ENCODE results near the gene EPHB1. TPM values are rescaled to one million over a fixed set of nuclear protein-coding genes. Genes with fewer than 3 reads are reported as not detected.

The EPHB1 gene
- total RNA-seq, 1 experiment from 2014 or later, result 0.86 TPM

GRCh38 chr3:134883697-134884385 is 88.8 kb downstream of the EPHB1 start:
- peaks cover 25% of the 10 kb centered on the region for H3K27me3 ChIP-seq (ENCODE audit: insufficient read depth, low read length)
- TF ChIP-seq SIN3A (IDR thresholded peaks at IDR 0.05; ENCODE audit: low read depth) (no peak), TCF7L2 (IDR thresholded peaks at IDR 0.05; ENCODE audit: borderline replicate concordance, extremely low read depth, insufficient read depth, insufficient read length) (no peak), MAX (IDR thresholded peaks at IDR 0.05) (no peak), CTCF (IDR thresholded peaks at IDR 0.05 in 2 of 3, conservative IDR thresholded peaks at IDR 0.05 in 1 of 3; ENCODE audit: borderline replicate concordance in 1 of 3, insufficient read depth in 1 of 3, low read depth in 2 of 3, low read length in 2 of 3) (no peak), YY1 (IDR thresholded peaks at IDR 0.05; ENCODE audit: extremely low read depth, insufficient replicate concordance, low read depth, low read length) (no peak), ELF1 (IDR thresholded peaks at IDR 0.05; ENCODE audit: borderline replicate concordance, low read depth) (no peak), ZFX (IDR thresholded peaks at IDR 0.05) (no peak), EGR1 (IDR thresholded peaks at IDR 0.05; ENCODE audit: low read depth) (no peak), SP1 (IDR thresholded peaks at IDR 0.05; ENCODE audit: low read depth) (no peak), RAD21 (IDR thresholded peaks at IDR 0.05; ENCODE audit: low read depth) (no peak), REST (IDR thresholded peaks at IDR 0.05; ENCODE audit: low read depth) (no peak), CEBPB (IDR thresholded peaks at IDR 0.05; ENCODE audit: low read depth) (no peak), EZH2 (IDR thresholded peaks at IDR 0.05) (no peak), ZNF274 (IDR thresholded peaks at IDR 0.05; ENCODE audit: low read depth, low read length) (no peak)
- no peaks in the 10 kb centered on the region for H3K79me2 ChIP-seq (ENCODE audit: insufficient read depth, low read length)
- H3K4me3 ChIP-seq (replicated peaks in 1 of 2; ENCODE audit: low read depth in 1 of 2, low read length in 2 of 2), result no peak overlapping the region
- ChIA-PET CTCF (no interaction called here), RAD21 (ENCODE audit: low non-redundant PET in 1 of 2, low total read pairs in 2 of 2, uncharacterized antibody in 2 of 2, unreplicated experiment in 2 of 2) (no interaction called here), POLR2A (no interaction called here)
- H3K36me3 ChIP-seq (ENCODE audit: control insufficient read depth in 1 of 2, insufficient read depth in 2 of 2, low read length in 2 of 2), result no peaks in the 10 kb centered on the region
- no peak for ATAC-seq
- H2AFZ ChIP-seq (ENCODE audit: low read depth, low read length, poor library complexity, severe bottlenecking), result no peak overlapping the region
- H3K4me1 ChIP-seq (ENCODE audit: control insufficient read depth in 1 of 2, insufficient read depth in 2 of 2, low read length in 2 of 2), result no peaks in the 10 kb centered on the region
- no TSS peak for BruUV-seq (replicated peaks)
- no peak overlapping the region for H3K9ac ChIP-seq (ENCODE audit: low read length)
- no peak overlapping the region for H3K4me2 ChIP-seq (ENCODE audit: low read length)
- H3K9me3 ChIP-seq (ENCODE audit: control insufficient read depth in 1 of 2, insufficient read depth in 1 of 2, low read depth in 1 of 2, low read length in 2 of 2), result no peaks in the 10 kb centered on the region
- DNase-seq (ENCODE audit: low read depth, low spot score), result no peak
- no peak overlapping the region for H3K27ac ChIP-seq (ENCODE audit: low read depth, low read length)
- no peaks in the 10 kb centered on the region for H4K20me1 ChIP-seq (ENCODE audit: insufficient read depth)
- H3K9me2 ChIP-seq (ENCODE audit: insufficient read depth), result no peaks in the 10 kb centered on the region
- intact Hi-C loops (cut with micrococcal nuclease), result no loop called here

Data from HCT116 (cell line).